ENCODE measurements around the gene CCDC8.

DNA sequence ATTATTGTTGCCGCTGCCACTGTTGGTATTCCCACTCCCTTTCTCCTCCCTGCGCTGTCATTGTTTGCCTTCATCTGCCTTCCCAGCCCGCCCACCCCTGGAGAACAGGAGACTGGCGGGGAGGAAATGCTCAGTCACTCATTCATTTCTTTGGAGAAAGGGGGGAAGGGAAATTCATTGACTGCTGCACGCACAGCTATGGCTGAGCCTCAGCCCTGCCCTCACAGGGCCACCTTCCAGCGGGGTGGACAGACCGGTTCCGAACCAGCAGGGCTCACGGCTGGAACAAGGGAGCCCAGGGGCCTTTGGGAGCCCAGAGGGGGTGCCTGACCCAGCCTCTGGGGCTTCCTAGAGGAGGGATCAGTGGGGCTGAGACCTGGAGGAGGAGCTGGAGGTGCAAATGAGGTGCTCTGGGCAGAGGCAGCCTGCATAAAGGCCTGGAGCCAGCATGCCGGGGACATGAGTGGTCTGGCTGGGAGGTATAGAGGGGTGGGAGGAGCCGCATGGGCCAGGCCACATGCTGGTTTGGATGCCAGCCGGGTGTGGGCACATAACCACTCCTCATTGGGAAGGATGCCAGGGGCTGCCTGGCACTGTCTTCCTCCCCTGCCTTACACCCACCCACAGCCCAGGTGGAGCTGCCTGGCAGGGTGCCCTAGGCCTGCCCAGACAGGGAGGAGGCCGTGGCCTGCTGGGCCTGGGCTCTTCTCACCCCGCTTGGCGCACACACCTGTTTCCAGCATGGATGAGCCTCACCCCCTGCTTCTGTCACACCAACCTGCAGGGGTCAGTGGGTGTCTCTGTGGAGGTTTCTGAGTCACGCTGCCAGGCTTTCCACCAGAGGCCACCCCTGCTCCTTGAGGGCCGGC, 39.6 kb downstream of the CCDC8 start:
- TF ChIP-seq, protein P1, sequence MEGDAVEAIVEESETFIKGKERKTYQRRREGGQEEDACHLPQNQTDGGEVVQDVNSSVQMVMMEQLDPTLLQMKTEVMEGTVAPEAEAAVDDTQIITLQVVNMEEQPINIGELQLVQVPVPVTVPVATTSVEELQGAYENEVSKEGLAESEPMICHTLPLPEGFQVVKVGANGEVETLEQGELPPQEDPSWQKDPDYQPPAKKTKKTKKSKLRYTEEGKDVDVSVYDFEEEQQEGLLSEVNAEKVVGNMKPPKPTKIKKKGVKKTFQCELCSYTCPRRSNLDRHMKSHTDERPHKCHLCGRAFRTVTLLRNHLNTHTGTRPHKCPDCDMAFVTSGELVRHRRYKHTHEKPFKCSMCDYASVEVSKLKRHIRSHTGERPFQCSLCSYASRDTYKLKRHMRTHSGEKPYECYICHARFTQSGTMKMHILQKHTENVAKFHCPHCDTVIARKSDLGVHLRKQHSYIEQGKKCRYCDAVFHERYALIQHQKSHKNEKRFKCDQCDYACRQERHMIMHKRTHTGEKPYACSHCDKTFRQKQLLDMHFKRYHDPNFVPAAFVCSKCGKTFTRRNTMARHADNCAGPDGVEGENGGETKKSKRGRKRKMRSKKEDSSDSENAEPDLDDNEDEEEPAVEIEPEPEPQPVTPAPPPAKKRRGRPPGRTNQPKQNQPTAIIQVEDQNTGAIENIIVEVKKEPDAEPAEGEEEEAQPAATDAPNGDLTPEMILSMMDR (IDR thresholded peaks at IDR 0.05), result no peak
- TF ChIP-seq POLR2A (IDR thresholded peaks at IDR 0.05), result no peak
